Body of pancreas (tissue), 4 donors: Measurements from ENCODE around the gene ATXN10.

ENCODE experiments used
- POLR2A ChIP-seq, 3 donors: fragments of 450-650 bp; IDR thresholded peaks; one replicate each; pipeline ENCODE4 v1.6.1; 2016; ENCODE audit warnings: antibody characterized with exemption in 3 of 3, mild to moderate bottlenecking in 2 of 3
- TF ChIP-seq, protein P1 (sequence below), 7 experiments: fragments of 450-650 bp in 4 of 7; fragments of 200-600 bp in 3 of 7; sonication (generic) in 3 of 7; IDR thresholded peaks; one replicate each; pipeline ENCODE4 v1.5.1; 2016 to 2019; ENCODE audit warnings: antibody characterized with exemption in 7 of 7

GRCh38 chr22:45879552-45879949 is 207.9 kb downstream of the ATXN10 start:
- TF ChIP-seq, protein P1, sequence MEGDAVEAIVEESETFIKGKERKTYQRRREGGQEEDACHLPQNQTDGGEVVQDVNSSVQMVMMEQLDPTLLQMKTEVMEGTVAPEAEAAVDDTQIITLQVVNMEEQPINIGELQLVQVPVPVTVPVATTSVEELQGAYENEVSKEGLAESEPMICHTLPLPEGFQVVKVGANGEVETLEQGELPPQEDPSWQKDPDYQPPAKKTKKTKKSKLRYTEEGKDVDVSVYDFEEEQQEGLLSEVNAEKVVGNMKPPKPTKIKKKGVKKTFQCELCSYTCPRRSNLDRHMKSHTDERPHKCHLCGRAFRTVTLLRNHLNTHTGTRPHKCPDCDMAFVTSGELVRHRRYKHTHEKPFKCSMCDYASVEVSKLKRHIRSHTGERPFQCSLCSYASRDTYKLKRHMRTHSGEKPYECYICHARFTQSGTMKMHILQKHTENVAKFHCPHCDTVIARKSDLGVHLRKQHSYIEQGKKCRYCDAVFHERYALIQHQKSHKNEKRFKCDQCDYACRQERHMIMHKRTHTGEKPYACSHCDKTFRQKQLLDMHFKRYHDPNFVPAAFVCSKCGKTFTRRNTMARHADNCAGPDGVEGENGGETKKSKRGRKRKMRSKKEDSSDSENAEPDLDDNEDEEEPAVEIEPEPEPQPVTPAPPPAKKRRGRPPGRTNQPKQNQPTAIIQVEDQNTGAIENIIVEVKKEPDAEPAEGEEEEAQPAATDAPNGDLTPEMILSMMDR (IDR thresholded peaks at IDR 0.05) = no peak
- no peak for TF ChIP-seq POLR2A (IDR thresholded peaks at IDR 0.05)
